ENCODE results near the gene SNCG.

DNA sequence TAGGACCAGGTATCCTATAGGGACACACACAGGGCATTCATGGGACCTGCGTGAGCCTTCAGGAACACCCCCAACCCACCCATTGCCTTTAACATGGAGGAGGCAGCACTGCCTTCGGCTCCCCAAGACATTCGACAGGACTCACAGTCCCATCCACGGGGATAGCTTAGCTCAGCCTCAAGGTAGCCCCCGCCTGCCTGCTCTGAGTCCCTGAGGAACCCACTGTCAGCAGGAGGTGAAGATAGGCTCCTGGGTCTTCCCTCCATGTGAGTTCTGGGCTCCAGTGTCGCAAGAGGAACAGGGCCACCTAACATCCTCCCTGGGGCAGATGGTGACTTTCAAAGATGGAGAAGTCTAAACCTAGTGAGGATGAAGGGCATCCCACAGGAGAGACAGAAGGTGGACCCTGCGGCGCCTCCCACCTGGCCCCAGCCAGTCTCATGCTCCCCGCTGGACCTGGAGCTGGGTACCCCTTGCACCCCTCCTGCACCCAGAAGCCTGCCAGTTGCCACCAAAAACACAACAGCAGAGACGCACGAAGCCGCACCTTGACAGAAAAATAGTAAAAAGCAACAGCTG lies 5.0 kb downstream of the SNCG start:
- TF ChIP-seq CTCF (IDR thresholded peaks at IDR 0.05) (no peak), POLR2A (IDR thresholded peaks at IDR 0.05) (no peak)
